ENCODE data around the gene LIN52. TPM values are rescaled to one million over a fixed set of nuclear protein-coding genes. Genes with fewer than 3 reads are reported as not detected.
A peak's percentile ranks its signal among the peaks of the same experiment; 100 is the strongest.

Gene LIN52
- total and polyA plus RNA-seq, 8 donors, result 10.1 to 16.7 (median 15.4) TPM

DNA sequence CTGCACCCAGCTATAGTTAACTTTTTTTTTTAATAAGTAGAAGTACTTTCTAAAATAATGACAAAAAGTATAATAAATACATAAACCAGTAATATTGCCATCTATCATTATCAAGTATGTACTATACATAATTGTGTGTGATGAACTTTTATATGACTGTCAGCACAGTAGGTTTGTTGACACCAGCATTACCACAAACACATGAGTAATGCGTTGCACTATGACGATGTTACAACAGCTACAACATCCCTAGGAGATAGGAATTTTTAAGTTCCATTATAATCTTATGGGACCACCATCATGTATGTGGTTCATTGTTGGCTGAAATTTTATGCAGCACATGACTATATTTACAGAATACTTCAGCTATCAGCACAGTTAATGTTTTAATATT is 91.6 kb downstream of the LIN52 start:
- no peak overlapping the region for H3K27ac ChIP-seq
- no peak for ATAC-seq
- H3K4me3 ChIP-seq, result no peak overlapping the region
- no peaks in the 10 kb centered on the region for H3K4me1 ChIP-seq
- TF ChIP-seq CTCF (IDR thresholded peaks at IDR 0.05), result no peak
- no peaks in the 10 kb centered on the region for H3K9me3 ChIP-seq
- DNase-seq, result no peak
- no peaks in the 10 kb centered on the region for H3K27me3 ChIP-seq
- intact Hi-C loops (cut with DNase I), result no loop called here
- H3K36me3 ChIP-seq, result no peaks in the 10 kb centered on the region

DNA sequence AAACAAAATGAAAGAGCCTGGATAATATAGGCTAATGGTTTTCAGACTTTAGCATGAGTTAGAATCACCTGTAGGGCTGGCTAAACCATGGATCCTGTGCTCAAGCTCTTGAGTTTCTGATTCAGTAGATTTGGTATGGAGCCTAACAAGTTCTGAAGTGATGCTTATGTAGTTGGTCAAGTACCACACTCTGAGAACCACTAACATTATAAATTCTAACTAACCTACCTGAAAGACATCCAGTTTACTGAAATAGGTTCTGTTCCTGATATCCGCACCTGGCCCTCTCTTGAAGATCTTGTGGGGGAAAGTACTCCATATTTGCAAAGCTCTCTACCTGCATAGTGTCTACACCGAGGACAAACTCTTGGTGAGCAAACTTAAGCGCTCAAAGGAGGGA is 95.1 kb downstream of the LIN52 start:
- Histone ChIP-seq H3K27ac (no peak overlapping the region), H3K27me3 (no peaks in the 10 kb centered on the region), H3K36me3 (no peaks in the 10 kb centered on the region), H3K4me3 (no peak overlapping the region), H3K4me1 (no peaks in the 10 kb centered on the region), H3K9me3 (no peaks in the 10 kb centered on the region)
- DNase-seq (peak in 2 of 4 donors; percentile 3 to 48), ATAC-seq (peak; percentile 92)
- no peak for TF ChIP-seq CTCF (IDR thresholded peaks at IDR 0.05)
- intact Hi-C loops (cut with DNase I), result no loop called here

GRCh38 chr14:74190927-74191575 is 106.3 kb downstream of the LIN52 start:
- H3K27ac ChIP-seq, result no peak overlapping the region
- H3K4me3 ChIP-seq, result no peak overlapping the region
- ATAC-seq (no peak), DNase-seq (no peak)
- no peaks in the 10 kb centered on the region for H3K27me3 ChIP-seq
- intact Hi-C loops (cut with DNase I), result no loop called here
- TF ChIP-seq CTCF (IDR thresholded peaks at IDR 0.05), result no peak
- H3K36me3 ChIP-seq, result no peaks in the 10 kb centered on the region
- no peaks in the 10 kb centered on the region for H3K4me1 ChIP-seq
- no peaks in the 10 kb centered on the region for H3K9me3 ChIP-seq

- Histone ChIP-seq H3K9me3 (no peaks in the 10 kb centered on the region), H3K27ac (no peak overlapping the region), H3K4me3 (no peak overlapping the region), H3K27me3 (no peaks in the 10 kb centered on the region), H3K36me3 (peaks cover 0 to 10% of the 10 kb centered on the region in 2 donors), H3K4me1 (no peaks in the 10 kb centered on the region)
- no peak for DNase-seq
- ATAC-seq, result peak; percentile 68
- TF ChIP-seq CTCF (IDR thresholded peaks at IDR 0.05), result no peak
- intact Hi-C loops (cut with DNase I), result no loop called here
Observed at GRCh38 chr14:74194506-74195274, 109.9 kb downstream of the LIN52 start.

- TF ChIP-seq CTCF (IDR thresholded peaks at IDR 0.05), result no peak
- H3K27me3 ChIP-seq, result no peaks in the 10 kb centered on the region
- intact Hi-C loops (cut with DNase I), result no loop called here
- peaks cover 0 to 12% of the 10 kb centered on the region in 2 donors for H3K36me3 ChIP-seq
- H3K4me3 ChIP-seq, result no peak overlapping the region
- H3K9me3 ChIP-seq, result no peaks in the 10 kb centered on the region
- H3K4me1 ChIP-seq, result no peaks in the 10 kb centered on the region
- ATAC-seq (no peak), DNase-seq (no peak)
- H3K27ac ChIP-seq, result no peak overlapping the region
Observed at GRCh38 chr14:74195623-74196022, 110.9 kb downstream of the LIN52 start.
